ENCODE data around the gene COL20A1.

GRCh38 chr20:63284083-63284440, 8.9 kb upstream of the COL20A1 start:
- TF ChIP-seq, protein P1, sequence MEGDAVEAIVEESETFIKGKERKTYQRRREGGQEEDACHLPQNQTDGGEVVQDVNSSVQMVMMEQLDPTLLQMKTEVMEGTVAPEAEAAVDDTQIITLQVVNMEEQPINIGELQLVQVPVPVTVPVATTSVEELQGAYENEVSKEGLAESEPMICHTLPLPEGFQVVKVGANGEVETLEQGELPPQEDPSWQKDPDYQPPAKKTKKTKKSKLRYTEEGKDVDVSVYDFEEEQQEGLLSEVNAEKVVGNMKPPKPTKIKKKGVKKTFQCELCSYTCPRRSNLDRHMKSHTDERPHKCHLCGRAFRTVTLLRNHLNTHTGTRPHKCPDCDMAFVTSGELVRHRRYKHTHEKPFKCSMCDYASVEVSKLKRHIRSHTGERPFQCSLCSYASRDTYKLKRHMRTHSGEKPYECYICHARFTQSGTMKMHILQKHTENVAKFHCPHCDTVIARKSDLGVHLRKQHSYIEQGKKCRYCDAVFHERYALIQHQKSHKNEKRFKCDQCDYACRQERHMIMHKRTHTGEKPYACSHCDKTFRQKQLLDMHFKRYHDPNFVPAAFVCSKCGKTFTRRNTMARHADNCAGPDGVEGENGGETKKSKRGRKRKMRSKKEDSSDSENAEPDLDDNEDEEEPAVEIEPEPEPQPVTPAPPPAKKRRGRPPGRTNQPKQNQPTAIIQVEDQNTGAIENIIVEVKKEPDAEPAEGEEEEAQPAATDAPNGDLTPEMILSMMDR (IDR thresholded peaks at IDR 0.05), result no peak
- TF ChIP-seq EZH2 (IDR thresholded peaks at IDR 0.05; ENCODE audit: borderline replicate concordance, insufficient read depth, low read depth, low read length, poor library complexity, severe bottlenecking), result no peak

Measured in B cell (primary cell).